Suppressor macrophage treated with lipopolysaccharide for 4 hours (primary cell): ENCODE measurements around the gene LMNTD2.

Experiments used
- DNase-seq: peaks from one replicate; pipeline ENCODE4 v3.0.0-alpha.2; 2020

LMNTD2 gene

DNA sequence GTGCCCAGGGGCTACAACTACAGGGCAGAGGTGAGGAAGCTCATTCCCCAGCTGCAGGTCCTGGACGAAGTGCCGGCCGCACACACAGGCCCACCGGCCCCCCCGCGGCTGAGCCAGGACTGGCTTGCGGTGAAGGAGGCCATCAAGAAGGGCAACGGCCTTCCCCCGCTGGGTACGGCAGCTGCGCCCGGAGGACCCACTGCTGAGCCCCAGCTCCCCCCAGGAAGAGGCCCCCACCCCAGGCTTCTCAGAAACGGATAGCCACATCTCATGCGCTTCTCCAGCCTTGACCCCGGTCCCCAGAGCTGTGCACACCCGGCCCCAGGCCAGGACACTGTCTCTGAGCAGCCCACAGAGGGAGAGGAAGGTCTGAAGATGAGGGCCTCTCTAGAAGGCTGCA, 9.4 kb downstream of the LMNTD2 start:
- DNase-seq: no peak

DNA sequence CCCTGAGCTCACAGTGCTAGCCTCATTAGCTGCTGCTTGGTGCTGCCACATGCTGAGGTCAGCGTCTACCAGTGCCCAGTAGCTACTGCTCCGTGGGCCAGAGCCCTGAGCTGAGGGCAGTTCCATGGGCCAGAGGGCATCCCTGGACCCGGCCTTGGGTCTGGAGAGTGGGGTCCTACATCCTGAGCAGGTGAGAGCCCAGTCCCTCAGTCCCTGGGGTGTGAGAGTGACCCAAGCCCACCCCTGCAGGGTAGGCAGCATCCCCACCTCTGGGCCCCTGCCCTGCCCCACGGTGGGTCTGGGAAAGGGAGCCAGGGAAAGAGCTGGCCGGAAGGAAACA, 9.8 kb downstream of the LMNTD2 start:
- no peak for DNase-seq

DNA sequence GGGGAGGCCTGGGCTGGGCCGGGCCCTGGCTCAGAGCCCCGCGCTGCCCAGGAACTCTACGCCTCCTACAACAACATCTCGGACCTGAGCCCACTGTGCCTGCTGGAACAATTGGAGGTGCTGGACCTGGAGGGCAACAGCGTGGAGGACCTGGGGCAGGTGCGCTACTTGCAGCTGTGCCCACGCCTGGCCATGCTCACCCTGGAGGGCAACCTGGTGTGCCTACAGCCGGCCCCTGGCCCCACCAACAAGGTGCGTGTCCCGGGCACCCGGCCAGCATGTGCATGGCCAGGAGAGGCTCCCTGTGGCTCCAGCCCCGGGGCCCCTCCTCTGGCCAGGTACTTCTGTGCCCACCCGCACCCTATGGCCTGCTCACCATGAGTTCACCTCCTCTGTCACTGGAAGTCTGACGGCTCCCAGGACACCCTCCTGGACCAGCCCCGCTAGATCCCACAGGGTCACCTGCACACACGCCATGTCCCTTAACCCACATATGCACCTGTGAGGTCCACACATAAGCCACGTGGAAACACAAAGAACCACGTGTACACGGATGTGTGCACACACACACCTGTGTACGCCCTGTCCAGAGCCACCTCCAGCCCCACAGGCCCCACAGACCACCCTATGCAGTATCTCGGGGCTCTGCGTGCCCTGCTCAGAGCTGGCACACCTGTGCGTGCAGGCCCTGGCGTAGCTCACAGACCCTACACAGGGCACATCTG, 10.4 kb downstream of the LMNTD2 start:
- no peak for DNase-seq

DNA sequence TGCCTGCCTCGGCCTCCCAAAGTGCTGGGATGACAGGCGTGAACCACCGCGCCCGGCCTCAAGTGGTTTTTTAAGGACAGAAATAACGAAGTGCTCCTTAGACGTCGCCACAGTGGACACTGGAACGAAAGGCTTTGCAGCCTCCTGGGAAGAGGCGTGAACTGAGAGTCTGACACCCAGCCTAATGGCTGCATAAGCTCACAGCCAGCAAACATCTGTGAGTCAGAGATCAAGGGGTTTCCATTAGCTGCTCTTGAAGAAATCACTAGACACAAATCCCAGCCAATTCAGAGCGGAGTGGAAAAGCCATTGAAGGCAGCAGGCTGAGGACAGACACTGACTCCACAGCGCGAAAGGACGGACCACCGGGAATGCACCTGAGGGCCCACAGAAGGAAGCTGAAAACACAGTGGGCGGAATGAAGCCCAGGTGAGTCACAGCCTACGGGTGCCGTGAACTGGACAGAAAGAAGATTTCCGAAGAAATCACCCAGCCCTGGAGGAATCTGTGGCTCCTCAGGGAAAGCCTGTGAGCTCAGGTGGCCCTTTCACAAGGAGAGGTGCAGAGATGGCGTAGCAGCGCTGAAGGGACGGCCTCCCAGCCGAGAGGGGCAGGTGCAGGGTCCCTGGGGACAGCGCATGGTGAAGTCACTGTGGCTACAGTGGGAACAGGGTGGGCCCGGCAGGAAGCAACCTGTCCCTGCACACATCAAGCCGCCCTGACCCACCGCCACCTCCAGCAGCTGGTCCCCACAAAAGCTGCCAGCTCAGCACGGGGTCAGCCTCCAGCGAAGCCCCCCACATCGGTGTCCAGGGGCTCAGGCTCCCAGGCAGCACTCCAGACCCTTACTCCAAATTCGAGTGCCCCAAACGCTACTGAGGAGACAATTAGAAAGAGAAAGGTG, 11.6 kb downstream of the LMNTD2 start:
- no peak for DNase-seq

DNA sequence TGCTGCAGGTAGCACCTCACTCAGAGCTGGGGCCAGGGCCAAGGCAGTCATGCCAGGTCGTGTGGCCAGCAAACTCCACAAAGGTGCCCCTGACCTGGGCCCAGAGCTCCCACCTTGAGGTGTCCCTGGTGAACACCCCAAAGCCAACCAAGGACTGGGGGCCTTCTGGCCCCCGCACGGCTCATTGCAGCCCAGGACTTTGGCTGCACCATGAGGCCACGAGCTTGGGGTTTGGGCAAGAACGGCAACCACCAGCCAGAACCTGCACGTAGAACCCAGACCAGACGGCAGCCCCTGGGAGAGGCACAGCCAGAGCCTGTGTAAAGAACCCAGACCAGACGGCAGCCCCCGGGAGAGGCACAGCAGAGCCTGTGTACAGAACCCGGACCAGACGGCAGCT, 15.4 kb downstream of the LMNTD2 start:
- DNase-seq: no peak

DNA sequence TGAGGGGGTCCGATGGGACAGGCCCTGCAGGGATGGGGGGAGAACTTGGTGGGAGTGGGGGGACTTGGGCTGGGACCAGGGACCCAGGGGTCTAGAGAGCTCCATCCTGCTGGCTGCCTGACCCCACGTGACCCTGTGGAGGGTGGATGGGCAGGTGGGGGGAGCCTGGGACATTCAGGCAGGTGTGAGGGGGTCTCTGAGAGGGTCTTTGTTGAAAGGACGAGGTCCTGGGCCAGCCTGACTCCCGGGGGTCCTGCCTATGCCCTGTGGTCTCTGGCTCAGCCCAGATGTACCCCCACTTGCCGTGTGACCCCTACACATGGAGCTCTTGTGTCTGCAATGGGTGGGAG, 15.7 kb downstream of the LMNTD2 start:
- no peak for DNase-seq

DNA sequence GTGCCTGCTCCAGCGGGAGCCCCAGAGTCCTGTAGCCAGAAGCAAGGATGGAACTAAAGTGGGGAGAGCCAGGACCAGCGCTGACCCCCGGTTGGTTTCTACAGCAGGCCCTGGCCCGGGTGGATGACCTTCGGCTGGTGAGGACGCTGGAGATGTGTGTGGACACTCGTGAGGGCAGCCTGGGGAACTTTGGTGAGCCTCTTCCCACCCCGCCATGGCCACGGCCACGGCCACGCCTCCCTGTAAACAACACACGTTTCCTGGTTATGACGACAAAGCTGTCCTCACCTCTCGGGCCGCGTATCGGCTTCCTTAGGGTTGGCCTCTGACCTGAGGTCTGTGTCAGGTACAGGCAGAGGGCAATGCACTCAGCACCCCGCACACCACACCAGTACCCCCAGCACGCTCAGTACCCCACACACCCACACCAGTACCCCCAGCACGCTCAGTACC, 19.1 kb downstream of the LMNTD2 start:
- DNase-seq: no peak

DNA sequence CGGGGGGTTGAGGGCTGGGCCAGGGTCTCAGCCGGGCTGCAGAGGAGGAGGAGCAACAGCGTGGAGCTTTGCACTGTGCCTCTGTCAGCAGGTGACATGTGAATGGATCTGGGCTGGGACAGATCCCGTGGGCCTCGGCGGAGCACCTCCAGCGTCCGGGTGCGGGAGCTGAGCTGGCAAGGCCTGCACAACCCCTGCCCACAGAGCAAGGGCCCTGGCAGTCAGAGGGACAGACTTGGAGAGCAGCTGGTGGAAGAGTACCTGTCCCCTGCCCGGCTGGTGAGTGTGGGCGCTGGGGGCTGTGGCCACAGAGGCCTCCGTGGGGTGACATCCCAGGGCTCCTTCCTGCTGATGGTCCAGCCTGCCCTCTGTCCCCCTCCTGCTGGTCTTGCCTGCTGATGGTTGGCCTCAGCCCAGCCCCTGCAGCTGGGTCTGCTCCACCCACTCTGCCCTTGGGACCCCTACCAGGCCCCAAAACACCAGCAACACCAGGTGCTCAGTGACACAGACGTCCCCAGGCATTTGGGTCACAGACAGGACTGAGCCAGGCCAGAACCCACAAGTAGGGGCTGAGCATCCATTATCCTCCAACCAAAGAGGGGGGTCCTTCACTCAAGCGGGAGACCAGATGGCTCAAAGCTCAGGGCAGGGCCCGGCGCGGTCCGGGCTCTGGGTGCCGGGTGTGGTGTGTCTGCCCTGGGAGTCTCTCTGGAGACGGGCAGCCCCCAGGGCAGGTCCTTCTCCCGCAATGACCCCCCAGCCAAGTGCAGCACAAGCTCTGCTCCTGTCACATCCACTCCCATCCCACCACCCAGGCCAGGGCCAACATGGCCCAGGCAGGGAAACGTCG, 19.7 kb downstream of the LMNTD2 start:
- DNase-seq: no peak

DNA sequence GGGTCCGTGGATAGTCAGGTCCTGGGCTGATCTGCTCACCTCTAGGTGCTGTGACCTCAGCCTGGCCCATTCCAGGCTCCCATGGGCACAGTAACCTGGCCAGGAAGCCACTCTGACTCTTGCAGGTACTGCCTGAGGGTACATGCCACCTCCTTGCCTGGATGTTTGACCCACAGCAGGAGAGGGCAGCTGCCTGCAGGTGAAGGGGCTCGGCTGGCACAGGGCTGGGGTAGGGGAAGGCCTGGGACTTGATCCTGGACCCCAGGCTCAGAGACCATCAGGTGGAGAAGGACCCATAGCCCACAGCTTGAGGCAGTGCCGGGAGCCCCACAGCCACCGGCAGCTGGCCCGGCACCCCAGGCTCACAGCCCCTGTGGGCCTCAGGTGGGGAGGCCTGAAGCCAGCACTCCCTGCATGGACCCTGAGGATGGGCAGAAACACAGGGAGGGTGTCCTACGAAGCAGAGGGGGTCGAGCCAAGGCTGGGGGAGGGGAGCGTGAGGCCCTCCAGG, 20.5 kb downstream of the LMNTD2 start:
- DNase-seq: no peak

DNA sequence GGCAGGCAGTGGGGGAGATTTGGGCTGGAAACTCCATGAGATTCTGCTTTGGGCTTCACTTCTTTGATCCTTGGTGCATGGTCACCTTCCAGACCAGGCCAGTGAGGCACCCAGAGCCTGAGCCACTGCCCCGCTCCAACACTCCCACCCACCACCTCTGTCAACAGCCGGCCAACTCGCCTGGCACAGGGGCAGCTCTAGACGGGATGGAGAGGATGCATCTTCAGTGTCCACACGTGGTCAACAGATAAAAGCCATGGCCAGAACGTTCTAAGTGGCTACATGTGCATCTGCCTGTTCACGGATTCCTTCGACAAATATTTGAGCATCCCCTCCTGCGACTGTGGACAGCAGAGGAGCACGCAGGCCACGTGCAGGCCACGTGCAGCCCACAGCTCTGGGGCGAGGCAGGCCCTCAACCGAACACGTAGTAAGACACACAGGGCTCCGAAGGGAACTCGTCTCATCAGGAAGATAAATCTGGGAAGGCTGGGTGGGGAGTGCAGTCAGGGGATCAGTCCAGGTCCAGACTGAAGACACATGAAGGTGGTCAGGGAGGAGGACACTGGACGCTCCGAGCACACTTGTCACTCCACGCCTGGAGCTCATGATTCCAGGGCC, 22.0 kb downstream of the LMNTD2 start:
- no peak for DNase-seq

DNA sequence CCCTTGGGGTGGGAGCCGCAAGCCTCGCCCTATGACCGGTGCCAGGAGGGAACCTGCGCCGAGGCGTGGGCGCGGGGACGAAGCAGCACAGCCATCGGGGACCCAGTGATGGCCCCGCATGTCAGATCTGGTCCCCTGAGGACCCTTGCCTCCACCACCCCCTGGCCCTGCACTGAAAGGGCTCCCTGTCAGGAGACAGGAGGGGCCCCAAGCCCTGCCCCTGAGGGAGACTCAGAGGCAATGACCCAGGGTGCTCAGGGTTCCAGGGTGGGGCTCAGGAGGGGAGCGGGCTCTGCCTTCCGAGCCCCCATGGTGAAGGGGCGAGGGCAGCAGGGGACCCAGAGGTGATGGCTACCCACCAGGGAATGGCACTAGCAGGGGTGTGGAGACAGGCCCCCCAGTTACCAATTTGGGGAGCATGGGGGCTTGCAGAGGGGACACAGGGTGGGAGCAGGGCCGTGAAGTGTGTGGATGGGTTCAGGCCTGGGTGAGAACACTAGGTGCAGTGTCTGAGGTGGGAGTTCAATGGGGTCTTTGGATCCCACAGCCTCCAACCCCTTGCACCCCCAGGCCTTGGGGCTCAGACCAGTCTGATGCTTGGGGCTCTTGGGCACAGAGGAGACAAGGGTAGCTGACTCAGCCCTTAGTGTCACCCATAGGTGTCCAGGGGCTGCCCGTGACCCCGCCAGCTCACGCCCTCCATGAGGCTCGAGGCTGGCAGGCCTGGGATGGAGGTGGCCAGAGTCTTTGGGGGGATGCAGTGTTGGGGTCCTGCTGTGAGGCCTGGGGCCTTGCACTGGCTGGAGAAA, 22.7 kb downstream of the LMNTD2 start:
- no peak for DNase-seq

DNA sequence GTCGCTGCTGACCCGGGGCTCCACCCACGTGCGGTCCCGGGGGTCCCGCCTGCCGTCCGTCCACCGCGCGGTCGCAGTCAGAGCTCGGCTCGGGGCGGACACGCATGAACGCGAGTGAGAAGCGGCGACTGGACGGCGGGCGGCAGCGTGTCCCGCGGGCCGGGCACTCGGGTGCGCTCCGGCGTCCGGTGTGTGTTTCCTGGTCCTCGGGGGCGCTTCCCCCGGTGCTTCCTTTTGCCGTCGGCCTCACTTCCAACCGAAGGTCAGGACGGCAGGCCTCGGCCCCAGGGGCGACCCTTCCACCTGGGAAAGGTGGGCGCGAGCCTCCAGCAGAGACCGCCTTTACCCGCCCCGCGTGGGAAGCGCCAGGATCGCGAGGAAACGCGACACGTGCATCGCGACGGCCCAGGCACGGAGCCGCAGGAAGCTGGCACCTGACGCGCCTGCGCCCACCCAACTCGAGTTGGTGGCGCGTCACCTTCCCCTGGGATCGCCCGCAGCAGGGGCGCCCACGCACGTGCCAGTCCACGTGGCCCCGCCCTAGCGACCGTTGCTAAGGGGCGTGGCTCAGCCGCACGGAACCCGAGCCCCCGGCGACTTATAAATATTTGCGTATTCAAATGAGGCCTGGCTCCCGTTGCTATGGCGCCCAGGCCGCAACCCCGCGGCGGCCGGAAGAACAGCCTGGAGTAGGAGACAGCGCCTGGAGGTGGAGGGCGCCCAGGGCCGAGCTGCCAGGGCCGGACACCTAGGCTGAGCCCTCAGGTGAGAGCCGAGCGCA, 23.5 kb downstream of the LMNTD2 start, which contains the start of gene LRRC56:
LRRC56 (plus strand) TSS at position 687 of the 781 bp plus-strand sequence. CDS start 3,158 bp downstream, outside the sequence.
- peak; percentile 76 for DNase-seq

DNA sequence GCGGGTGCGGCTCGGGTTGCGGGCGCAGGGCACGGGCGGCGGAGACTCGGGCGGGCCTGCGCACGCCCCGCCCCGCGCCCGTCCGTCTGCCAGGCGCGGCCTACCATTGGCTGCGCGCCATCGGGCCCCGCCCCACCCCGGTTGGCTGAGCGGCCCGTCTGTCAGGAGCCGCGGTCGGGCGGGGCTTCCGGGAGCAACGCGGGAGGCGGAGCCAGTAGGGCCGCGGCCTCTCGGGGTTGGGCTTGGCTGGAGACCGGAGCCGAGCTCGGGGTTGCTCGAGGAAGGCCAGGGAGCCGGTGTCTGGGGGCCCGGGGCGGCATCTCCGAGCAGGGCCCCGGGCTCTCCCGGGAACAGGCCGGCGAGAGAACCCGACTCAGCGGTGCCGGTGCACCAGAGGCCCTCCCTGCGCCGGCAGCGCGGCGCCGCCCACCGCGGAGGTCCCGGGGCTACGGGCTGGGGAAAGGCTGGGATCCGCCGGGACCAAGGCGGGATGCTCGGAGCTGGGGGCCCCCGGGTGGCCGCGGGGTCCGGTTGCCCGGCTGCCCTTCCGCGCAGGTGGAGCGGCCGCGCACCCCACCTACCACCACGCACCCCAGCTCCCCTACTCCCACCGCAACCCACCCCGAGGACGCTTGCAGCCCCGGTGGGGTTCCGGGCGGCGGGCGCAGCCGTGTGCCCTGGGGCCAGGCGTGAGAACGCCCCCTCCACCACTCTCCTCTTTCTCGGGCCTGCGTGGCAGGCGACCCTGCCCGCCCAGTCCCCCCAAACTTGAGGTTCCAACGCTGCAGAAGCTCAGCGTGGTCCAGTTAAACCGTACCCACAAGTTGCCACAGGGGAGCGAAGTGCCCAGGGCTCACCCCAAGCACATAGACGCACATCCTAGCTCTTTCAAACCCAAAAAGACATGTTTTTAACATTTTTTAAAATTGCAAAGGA, 24.8 kb downstream of the LMNTD2 start, which contains the start of gene HRAS:
HRAS (minus strand) TSS at position 58 of the 936 bp plus-strand sequence.
- DNase-seq: peak; percentile 98

DNA sequence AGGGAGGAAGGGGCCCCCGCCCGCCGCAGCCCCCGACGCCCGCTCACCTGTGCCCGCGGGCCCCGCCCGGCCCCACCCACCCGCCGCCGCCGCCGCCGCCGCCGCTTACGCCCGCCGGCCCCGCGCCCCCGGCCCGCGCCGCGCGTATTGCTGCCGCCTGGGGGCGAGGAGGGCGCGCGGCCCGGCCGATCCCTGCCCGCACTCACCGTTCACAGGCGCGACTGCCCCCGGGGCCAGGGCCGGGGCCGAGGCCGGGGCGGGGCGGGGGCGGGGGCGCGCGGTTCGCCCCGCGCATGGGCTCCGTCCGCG, 25.4 kb downstream of the LMNTD2 start:
- no peak for DNase-seq

DNA sequence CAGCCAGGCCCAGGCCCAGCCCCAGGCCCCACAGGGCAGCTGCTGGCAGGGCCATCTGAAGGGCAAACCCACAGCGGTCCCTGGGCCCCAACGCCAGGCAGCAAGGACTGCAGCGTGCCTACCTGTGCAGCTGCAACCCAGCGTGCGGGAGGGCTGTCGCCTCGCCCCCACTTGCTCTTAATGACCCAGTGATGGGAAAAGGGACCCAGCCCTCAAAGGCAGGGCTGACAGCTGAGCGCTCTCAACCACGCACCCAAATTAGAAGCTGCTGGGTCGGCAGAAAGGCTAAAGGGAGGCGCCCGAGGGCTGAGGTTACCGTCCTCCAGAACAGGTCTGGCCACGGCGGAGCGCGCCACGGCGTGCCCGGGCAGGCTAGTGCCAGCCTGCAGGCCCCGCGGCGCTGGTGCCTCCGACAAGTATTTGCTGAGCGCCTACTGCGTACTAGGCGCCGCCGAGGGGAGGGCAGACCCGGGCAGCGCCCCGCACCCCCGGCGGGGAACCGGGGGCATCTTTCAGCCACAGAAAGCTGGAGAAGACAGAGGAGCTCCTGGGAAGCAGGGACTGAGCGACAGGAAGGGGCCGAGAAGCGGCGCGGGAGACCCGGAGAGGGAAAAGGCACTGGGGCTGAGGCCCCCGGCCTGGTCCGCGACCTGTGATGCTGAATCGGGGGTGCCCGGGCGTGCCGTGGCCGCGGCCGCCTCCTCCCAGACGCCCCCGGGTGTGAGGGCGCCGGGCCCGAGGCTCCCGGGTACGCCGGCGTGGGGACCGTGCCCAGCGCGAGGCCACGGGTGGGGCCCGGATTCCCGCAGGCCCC, 25.9 kb downstream of the LMNTD2 start:
- DNase-seq: peak; percentile 27

DNA sequence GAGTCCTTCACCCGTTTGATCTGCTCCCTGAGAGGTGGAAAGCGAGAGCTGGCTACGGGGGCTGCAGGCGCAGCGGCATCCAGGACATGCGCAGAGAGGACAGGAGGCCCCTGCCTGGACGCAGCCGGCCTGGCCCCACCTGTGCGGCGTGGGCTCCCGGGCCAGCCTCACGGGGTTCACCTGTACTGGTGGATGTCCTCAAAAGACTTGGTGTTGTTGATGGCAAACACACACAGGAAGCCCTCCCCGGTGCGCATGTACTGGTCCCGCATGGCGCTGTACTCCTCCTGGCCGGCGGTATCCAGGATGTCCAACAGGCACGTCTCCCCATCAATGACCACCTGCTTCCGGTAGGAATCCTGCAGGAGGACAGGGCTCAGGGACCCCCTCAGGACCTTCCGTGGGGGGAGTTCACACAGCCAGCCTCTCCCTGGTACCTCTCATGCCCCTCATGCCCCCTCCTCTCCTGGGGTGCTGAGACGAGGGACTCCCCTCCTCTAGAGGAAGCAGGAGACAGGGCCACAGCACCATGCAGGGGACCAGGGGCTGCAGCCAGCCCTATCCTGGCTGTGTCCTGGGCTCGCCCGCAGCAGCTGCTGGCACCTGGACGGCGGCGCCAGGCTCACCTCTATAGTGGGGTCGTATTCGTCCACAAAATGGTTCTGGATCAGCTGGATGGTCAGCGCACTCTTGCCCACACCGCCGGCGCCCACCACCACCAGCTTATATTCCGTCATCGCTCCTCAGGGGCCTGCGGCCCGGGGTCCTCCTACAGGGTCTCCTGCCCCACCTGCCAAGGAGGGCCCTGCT, 26.7 kb downstream of the LMNTD2 start:
- DNase-seq: no peak

DNA sequence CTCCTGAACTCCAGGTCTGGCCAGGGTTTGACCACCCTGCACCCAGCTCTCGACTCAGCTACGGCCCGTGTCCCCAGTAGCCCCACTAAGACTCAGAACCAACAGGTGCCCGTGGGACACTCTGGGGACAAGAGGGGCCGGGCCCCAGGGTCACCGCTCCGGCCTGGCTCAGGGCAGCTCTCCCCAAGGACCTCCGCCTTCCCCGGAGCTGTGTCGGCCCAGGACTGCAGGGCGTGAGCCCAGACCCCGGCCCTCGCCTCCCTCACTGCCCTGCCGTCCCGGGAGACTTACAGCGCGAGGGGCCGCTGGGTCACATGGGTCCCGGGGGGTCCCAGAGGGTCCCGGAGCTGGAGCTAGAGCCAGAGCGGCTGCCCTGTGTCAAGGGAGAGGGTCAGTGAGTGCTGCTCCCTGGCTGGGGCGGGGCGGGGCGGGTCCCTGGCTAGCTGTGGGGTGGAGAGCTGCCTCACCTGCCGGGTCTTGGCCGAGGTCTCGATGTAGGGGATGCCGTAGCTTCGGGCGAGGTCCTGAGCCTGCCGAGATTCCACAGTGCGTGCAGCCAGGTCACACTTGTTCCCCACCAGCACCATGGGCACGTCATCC, 27.5 kb downstream of the LMNTD2 start:
- no peak for DNase-seq
